Hindlimb muscle (tissue), 1 donor: Measurements from ENCODE around the gene ZSWIM6. TPM values are rescaled to one million over a fixed set of nuclear protein-coding genes. Genes with fewer than 3 reads are reported as not detected.

Source experiments
- DNase-seq: peaks from one replicate; pipeline ENCODE4 v3.0.0-alpha.2; 2013
- polyA plus RNA-seq: library from polyadenylated mRNA; unstranded; fragments of 120-200 nt; gene quantifications from one replicate; pipeline ENCODE4 v1.2.1, GENCODE V29; 2013; ENCODE audit not compliant: insufficient read length

Gene ZSWIM6
- polyA plus RNA-seq, 1 donor = 8.8 TPM

GRCh38 chr5:61447780-61448495 is 115.9 kb downstream of the ZSWIM6 start:
- no peak for DNase-seq

- no peak for DNase-seq
Measured at GRCh38 chr5:61449804-61450492, 117.9 kb downstream of the ZSWIM6 start.

DNA sequence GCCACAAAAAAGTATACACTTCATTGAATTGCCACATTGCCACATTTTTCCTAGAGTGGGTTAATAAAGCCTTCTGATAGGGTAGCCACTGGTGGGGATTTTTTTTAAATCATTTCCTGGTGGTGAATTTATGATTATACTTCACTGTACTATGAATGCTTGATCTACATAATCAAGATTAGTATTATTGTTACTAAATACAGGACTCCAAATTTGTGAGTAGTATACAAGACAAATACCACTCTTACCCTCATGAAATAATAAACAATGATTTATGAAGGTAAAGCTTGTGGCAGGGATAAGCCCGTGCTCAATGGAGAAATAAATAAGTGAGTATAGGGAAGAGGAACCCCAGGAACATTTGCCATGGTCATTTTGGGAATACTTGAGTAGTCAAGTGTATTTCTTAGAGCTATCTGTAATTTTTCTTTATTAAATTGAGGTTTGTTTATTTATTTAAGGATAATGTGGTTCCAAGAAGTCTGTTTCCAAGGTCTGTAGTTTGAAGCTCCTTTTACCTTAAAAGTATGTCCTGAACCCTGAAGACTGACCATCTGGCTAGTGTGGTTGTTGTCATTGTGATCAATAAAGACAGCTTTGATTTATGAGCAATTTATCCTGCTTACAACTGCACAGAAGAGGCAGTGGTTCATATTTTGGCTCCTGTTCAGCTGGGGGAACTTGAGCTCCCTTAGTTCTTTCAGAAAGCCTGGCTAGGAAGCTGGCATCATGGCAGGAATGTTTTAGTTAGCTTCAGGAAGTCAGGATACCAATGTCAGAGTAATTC is 118.6 kb downstream of the ZSWIM6 start:
- no peak for DNase-seq

DNA sequence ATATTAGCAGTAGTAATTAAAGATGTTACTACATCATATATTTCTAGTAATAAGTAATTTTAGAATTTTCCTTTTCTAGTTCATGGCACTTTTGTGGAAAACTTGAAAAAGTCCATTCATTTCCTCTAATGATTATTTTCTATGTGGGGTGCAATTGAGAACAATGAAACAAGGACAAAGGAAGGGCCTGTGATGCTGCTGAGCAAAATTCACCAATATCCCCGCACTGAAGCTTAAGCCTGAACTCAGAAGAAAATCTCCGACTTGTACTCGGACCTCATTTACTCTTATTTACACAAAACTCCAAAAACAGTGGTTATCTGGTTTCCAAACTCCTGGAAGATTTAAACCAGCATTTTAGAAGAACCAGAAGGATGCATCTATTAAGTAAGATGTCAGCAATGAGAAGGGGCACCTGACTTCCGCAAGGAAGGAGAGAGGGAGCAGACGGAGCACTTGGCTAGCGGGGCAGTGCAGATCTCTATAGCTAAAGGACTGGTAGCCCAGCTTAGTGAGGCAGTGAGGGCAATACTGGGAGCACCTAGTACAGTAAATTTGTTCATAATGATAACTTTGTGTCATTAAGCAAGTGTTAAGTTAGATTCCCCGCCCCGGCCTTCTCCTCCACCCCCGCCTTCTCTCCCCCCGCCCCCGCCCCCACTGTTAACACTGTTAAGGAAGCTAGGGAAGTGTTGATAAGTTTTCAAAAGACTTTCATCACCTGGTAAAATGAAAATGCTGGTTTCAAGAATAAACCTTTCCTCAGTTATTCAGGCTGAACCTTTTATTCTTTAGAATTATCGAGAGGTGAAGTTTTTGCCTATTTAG is 123.3 kb downstream of the ZSWIM6 start:
- no peak for DNase-seq

DNA sequence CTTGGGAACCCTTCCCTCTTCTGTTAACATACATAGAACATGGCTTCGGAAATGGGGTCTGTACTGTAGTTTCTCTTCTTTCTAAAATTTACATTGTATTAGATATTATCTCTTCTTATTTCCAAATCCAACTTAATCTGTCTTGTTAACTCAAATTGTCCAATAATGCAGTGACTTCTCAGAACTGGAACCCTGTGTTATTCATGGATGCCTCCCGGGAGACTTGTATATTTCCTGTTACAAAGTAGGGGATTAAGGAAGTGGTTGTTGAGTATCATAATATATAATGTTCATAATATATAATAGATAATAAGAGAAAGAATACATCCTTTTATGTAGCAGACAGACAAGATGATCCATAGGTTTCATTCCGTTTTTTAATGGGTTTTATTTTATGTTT is 128.4 kb downstream of the ZSWIM6 start:
- DNase-seq = no peak

DNA sequence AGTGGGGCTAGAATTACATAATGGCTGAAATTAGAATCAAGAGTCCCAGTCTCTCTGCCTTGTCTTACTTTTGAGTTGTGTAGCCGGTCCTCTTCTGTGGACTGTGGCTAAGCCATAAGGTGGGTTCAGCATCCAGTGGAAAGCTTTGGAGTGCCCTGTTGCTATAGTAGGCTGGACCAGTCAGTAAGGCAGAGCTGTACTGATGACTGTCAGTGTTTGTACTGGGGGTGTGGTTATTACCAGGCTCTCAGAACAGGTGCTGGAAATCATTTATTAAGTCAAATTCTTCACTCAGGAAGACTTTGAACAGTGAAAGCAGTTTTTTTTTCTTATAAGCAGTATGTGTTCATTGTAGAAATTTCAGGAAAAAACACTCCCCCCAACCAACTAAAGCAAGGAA is 129.4 kb downstream of the ZSWIM6 start:
- no peak for DNase-seq

DNA sequence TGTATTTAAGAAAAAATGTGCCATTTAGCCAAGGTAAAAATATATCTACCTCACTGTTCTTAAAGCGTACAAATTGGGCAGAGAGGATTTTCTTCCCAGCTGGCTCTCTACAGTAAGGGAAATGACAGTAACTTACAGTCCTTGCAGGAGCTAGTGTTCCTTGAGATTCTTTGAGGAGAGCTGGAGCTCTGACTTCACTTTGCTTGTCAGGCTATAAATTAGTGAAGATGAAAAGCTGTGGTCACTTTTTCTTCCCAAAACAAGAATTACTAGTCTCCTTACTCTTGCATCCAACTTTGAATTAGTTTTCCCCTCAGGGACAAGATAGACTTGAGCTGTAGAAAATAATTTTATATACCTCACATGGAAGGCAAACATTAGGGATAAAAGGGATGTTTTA is 129.9 kb downstream of the ZSWIM6 start:
- DNase-seq = no peak

GRCh38 chr5:61463596-61463995 is 131.5 kb downstream of the ZSWIM6 start:
- DNase-seq = no peak

GRCh38 chr5:61464512-61464911 is 132.5 kb downstream of the ZSWIM6 start:
- DNase-seq = no peak

- no peak for DNase-seq
Measured at GRCh38 chr5:61465066-61465465, 133.0 kb downstream of the ZSWIM6 start.

DNA sequence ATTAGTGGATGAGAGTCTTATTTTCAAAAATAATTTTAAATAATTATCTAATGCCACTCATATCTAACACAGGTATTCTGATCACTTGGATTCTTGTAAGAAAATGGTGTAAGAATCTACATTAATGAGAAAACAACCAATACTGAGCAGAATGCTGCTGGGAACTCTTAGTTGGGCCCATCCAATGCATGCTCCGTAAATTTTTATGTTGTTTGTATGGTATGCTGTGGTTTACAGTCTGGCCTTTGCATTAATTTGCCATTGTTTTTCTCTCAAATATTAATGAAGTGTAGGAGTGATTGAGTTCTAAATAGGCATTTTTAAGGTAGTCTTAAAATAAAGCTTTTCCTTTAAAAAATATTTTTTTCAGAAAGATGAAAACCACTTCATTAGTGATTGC is 133.4 kb downstream of the ZSWIM6 start:
- no peak for DNase-seq

DNA sequence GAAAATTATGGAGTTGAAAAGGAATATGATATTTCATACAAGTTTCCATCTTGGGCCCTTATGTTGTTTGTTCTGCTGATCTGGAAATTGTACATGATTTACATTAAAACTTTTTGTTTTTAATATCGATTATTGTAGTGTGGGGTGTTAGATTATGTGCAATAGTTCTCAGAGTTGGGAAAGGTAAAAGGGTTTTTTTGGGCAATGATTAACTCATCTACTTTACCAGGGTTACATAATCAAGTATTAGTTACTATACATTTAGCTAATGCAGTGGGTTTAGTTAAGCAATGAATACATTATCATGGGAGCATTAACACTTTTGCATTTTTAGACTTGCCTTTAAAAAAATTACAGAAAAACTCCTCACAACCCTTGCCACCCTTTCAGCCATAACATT is 134.0 kb downstream of the ZSWIM6 start:
- DNase-seq = no peak

- DNase-seq = no peak
Measured at GRCh38 chr5:61467766-61468482, 135.9 kb downstream of the ZSWIM6 start.

DNA sequence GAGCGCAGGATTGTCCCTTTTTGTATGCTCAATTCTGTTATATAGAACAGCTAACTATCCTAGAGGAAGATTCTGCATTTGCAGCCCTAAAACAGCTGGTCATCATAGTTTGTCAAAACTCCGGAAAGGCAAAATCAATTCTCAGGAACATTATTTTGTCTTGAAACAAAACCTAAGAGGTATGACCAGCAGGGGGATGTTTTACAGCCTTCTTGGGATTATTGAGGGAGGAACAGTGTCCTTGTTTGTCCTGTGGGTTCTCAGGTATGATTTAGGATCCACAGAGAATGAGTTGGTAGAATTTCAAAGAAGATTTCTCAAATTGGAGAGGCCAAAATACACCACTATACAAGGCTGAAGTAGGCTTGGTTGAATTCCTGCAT is 136.4 kb downstream of the ZSWIM6 start:
- DNase-seq = no peak

- no peak for DNase-seq
Measured at GRCh38 chr5:61471352-61471751, 139.3 kb downstream of the ZSWIM6 start.

- DNase-seq = no peak
Measured at GRCh38 chr5:61472172-61472958, 140.3 kb downstream of the ZSWIM6 start.

DNA sequence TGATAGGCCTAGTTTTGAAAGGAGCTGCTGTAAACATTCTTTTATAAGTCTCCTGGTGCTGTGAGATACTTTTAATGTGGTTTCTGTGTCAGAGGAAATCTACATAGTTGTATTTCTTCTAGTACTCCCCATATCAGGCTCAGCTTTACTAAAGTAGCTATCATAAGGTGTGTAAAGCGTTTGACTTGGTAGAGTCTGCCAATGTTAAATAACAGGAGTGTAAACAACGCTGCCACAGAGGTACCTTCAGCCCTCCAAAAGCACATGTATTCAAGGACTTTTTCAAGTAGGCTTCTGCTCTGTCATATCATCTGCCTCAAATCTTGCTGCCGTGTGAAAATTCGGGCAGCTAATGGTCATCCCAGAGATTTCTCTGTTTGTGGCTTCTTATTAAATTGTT is 142.7 kb downstream of the ZSWIM6 start:
- no peak for DNase-seq

GRCh38 chr5:61477788-61478187 is 145.7 kb downstream of the ZSWIM6 start:
- no peak for DNase-seq

- DNase-seq = no peak
Measured at GRCh38 chr5:61479850-61480614, 148.0 kb downstream of the ZSWIM6 start.

DNA sequence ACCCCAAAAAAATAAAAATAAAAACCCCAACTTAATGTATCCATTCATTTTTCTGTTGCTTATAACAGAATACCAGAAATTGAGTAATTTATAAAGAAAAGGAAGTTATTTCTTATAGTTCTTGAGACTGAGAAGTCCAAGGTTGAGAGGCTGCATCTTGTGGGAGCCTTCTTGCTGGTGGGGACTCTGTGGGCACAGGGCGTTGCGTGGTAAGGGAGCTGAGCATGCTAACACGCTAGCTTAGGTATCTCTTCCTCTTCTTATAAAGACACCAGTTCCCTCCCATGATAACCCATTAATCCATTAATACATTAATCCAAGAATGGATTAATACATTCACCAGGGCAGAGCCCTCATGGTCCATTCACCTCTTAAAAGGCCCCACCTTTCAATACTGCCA is 150.9 kb downstream of the ZSWIM6 start:
- DNase-seq = no peak
